HEK293T (cell line): ENCODE results near the gene ETV3L.

ENCODE experiments used
- FOXK2 ChIP-seq: fragments of 450-650 bp; IDR thresholded peaks from 2 replicates; pipeline ENCODE4 v1.6.1; 2016; ENCODE audit warnings: mild to moderate bottlenecking
- FOXM1 ChIP-seq: fragments of 450-650 bp; IDR thresholded peaks from 2 replicates; pipeline ENCODE4 v1.6.1; 2017; ENCODE audit warnings: mild to moderate bottlenecking, borderline replicate concordance
- LEF1 ChIP-seq: fragments of 450-650 bp; IDR thresholded peaks from 2 replicates; pipeline ENCODE4 v1.6.1; 2017; ENCODE audit warnings: mild to moderate bottlenecking, borderline replicate concordance

- no peak for TF ChIP-seq LEF1
- TF ChIP-seq FOXK2: no peak
- no peak for TF ChIP-seq FOXM1
Measured at GRCh38 chr1:157069601-157070000, 30.0 kb downstream of the ETV3L start.
